ENCODE results near the gene IPCEF1.

IPCEF1 gene

GRCh38 chr6:154169193-154169847 lies 187.3 kb downstream of the IPCEF1 start:
- H3K4me3 ChIP-seq (ENCODE audit: low read depth, low read length), result no peak overlapping the region

GRCh38 chr6:154167126-154167525 lies 189.5 kb downstream of the IPCEF1 start:
- no peak overlapping the region for H3K4me3 ChIP-seq (ENCODE audit: low read depth, low read length)

DNA sequence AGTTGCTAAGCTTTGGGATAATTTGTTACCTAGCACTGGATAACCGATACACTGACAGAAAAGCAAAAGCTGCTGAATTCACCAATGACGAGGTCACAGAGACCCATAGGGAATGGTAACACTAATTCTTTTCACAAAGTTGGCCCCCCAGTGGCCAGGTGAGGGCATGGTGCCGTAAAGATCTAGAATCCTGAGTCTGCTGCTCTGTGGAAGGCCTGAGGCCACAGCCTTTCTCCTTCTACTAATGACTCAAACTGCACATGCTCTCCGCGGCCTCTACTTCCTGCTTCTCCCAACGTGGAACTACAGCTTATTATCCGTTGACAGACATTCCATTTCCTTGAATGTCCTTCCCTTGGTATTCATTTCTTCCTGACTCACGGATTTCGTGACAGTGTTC lies 190.5 kb downstream of the IPCEF1 start:
- H3K4me3 ChIP-seq (ENCODE audit: low read depth, low read length), result no peak overlapping the region

DNA sequence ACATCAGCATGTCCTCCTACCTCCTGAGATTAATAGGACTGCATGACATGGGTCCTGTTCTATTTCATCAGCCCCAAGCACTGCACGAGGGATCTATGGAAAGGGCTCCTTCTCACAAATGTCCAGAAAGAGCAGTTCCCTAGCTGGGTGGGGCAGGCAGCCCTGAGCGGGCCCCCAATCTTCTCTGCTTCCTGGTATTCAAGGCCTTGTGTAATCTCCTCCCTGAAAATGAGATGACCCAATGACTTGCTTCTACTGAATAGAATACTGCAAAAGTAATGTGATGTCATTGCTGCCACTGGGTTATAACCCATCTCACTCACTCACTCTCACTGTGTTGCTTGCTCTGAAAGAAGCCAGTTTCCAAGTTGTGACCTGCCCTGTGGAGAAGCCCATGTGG lies 191.1 kb downstream of the IPCEF1 start:
- H3K4me3 ChIP-seq (ENCODE audit: low read depth, low read length), result no peak overlapping the region

GRCh38 chr6:154164397-154164796 lies 192.2 kb downstream of the IPCEF1 start:
- no peak overlapping the region for H3K4me3 ChIP-seq (ENCODE audit: low read depth, low read length)

- H3K4me3 ChIP-seq (ENCODE audit: low read depth, low read length), result no peak overlapping the region
Observed at GRCh38 chr6:154161689-154162088, 194.9 kb downstream of the IPCEF1 start.

- H3K4me3 ChIP-seq (ENCODE audit: low read depth, low read length), result no peak overlapping the region
Observed at GRCh38 chr6:154159126-154159525, 197.5 kb downstream of the IPCEF1 start.

DNA sequence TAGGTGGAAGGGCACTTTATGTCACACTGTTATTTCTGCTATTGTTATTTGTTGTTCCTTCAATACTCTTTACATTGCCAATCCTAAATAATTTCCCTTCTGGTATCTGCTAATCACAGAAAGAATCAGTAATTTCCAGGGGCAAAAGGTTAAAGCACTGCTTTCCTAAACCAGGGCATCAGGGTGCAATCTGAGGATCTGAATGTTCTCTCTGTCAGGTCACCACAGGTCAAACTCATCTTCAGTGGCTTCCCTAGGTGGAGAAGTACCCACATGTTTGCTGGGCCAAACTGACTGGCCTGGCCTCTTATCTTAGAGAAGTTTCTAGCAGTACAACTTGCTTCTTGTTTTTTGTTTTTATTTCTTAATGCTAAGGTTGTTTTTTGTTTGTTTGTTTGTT lies 198.9 kb downstream of the IPCEF1 start:
- no peak overlapping the region for H3K4me3 ChIP-seq (ENCODE audit: low read depth, low read length)

DNA sequence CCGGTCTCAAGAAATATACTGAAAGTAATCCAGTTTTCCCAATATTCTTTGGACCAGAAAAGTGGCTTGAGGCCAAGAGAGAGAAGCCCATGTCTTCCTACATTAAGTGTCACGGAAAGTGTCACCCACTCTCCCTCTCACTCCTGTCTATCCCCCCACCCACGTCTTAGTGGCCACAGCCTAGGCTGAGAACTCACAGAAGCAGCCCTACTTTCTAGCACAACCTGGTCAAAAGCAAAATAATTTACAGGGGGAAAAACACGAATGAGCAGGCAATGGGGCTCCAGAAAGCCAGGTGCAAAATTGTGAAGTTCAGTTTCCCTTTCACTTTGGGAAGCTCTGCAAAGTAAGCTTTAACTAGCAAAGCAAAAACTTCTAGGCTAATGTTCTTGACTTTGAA lies 199.5 kb downstream of the IPCEF1 start:
- no peak overlapping the region for H3K4me3 ChIP-seq (ENCODE audit: low read depth, low read length)

- no peak overlapping the region for H3K4me3 ChIP-seq (ENCODE audit: low read depth, low read length)
Observed at GRCh38 chr6:154156135-154156896, 200.3 kb downstream of the IPCEF1 start.

GRCh38 chr6:154154389-154154967 lies 202.1 kb downstream of the IPCEF1 start:
- H3K4me3 ChIP-seq (ENCODE audit: low read depth, low read length), result no peak overlapping the region

DNA sequence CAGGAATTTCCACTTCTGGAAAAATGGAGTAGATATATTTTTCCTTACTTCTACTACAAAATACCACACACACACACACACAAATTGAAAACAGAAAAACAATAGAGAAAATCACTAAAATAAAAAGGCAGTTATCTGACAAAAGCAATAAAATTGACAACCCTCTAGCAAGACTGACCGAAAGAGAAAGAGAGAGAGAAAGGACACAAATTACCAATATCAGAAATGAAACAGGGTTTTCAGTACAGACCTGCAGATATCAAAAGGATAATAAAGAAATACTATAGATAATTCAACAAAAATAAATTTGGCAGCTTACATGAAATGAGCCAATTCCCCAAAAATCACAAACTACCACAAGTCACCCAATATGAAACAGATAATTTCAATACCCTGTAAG lies 212.8 kb downstream of the IPCEF1 start:
- H3K4me3 ChIP-seq (ENCODE audit: low read depth, low read length), result no peak overlapping the region

GRCh38 chr6:154140743-154141142 lies 215.9 kb downstream of the IPCEF1 start:
- no peak overlapping the region for H3K4me3 ChIP-seq (ENCODE audit: low read depth, low read length)

GRCh38 chr6:154139892-154140291 lies 216.7 kb downstream of the IPCEF1 start:
- H3K4me3 ChIP-seq (ENCODE audit: low read depth, low read length), result no peak overlapping the region

DNA sequence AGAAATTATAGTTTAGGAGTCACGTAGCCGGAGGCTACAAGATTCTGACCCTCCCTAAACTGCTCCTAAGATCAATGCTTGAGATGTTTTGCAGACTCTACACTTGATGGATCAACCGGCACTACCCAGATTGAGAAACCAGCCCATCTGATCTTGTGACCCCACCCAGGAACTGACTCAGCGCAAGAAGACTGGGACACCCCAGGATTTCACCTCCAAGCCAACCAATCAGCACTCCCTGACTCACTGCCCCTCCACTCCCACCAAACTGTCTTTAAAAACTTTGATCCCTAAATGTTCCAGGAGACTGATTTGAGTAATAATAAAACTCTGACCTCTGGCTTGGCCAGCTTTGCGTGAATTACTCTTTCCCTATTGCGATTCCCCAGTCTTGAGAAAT lies 217.8 kb downstream of the IPCEF1 start:
- no peak overlapping the region for H3K4me3 ChIP-seq (ENCODE audit: low read depth, low read length)

DNA sequence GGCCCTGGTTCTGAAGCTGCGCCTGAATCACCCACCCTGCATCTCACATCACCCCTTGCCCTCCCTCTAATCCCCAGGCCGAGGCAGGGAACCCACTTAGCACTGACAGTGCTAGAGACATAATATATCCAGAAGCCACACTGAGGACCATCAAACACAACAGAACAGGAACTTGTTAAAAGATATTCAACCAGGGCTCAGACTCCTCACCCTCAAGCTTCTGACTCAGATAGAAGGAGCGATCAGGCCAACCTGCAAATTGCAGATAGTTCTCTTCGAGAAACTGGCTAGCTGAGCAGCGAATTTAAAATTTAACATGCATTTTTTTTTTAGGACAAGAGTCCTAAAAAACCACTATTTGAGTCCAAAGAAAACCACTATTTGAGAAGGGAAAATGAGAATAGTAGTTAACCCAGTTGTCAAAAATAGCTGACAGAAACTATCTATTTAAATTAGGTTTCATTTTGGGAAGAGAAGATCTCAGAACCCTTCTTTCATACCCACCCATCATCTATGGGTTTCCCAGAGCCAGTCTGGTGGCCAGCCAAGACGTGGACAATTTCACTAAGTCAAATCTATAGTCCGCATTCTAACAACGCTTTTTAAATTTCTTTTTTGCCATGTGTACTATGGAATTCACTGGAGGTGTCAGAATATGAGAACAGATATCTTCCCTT lies 222.0 kb downstream of the IPCEF1 start:
- no peak overlapping the region for H3K4me3 ChIP-seq (ENCODE audit: low read depth, low read length)

DNA sequence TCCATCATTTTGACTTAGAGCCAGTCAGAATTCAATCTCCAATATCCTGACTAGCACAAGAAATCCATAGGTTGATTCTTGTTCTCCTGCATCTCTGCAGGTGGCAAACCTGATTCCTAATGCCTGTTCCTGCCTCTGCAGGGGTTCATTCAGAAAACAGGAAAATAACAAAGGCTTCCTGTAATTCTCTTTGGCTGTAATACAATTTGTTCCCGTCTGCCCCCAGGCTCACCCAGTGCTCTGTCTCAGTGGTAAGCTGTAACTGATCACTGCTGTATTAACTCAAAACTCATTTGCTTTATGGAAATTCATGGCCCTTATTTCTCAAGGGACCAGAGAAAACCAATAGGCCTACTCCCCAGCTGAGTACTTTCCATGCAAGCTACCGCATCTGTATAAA lies 228.9 kb downstream of the IPCEF1 start:
- no peak overlapping the region for H3K4me3 ChIP-seq (ENCODE audit: low read depth, low read length)

DNA sequence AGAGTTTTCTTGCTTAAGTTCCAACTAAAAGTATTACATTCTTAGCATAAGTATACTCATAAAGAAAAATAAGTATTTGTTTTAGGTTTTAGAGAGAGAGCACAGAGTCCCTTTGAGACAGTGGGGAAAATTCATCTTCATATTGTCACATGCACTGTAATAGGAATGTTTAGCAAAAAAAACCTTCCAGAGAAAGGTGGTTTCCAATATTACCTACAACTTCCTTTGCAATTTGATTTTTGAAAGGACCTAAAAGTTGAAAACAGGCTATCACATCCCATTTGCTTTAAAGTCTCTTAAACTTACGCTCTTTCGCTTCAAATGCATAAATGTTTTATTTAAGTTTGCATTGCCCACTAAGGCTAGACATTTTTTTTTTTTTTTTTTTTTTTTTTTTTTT lies 231.2 kb downstream of the IPCEF1 start:
- no peak overlapping the region for H3K4me3 ChIP-seq (ENCODE audit: low read depth, low read length)

- H3K4me3 ChIP-seq (ENCODE audit: low read depth, low read length), result no peak overlapping the region
Observed at GRCh38 chr6:154123155-154123956, 233.2 kb downstream of the IPCEF1 start.

GRCh38 chr6:154122195-154122925 lies 234.2 kb downstream of the IPCEF1 start:
- H3K4me3 ChIP-seq (ENCODE audit: low read depth, low read length), result no peak overlapping the region
